GM18508 (cell line): ENCODE results near the gene LCE3E.

ENCODE experiments used
- ATAC-seq: cut with Tn5 transposase; IDR thresholded peaks from one replicate; pipeline ENCODE4 v1.9.1; 2021; ENCODE audit warnings: moderate number of reproducible peaks; ENCODE audit not compliant: insufficient read depth, unreplicated experiment

LCE3E gene

DNA sequence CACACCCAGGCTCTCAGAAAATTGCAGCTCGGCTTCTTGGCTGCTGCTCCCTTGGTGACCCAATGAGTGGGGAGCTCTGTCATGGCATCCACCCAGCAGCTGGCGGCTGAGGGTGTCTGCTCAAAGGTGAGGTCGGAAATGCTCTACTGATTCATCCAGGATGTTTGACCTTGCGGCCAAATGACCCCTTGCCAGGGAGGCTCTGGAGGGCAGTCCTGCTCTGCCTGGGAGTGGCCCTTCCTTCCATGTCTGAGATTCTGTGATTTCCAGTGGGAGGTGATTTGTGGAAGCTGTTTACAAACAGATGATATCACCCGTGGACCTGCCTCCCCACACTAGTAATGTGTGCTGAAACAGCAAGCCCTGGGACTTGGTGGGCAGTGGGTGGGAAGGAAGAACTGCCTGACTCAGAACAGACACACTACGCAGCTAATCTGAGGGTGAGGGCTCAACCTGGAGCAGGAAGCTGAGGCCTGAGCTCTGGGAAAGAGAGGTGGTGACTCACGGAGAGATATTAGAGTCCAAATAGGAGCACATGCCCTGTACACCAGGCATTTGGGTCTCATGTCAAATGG is 49.3 kb downstream of the LCE3E start:
- ATAC-seq, result no peak

DNA sequence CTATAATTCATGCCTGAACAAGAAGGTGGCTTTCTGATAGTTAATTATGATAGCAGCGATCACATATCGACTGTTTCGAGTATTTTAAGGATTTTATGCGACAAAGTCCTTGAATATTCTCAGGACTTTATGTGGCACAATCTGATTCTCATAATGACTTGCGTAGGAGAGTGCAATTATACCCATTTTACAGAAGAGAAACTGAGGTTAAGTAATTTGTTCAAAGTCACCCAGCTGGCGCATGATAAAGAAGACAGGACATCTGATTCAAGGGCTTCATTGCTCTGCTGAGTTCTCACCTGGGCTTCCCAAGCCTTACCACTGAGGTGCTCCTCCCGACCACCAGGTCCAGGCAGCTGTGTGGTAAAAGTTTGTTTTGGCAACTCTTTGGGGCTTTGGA is 50.5 kb downstream of the LCE3E start:
- ATAC-seq, result no peak
